ENCODE measurements around the gene ZSWIM5. TPM values are rescaled to one million over a fixed set of nuclear protein-coding genes. Genes with fewer than 3 reads are reported as not detected.

Gene ZSWIM5
- total RNA-seq, 6 donors from 2014 or later = 2.0 to 6.3 (median 3.2) TPM

DNA sequence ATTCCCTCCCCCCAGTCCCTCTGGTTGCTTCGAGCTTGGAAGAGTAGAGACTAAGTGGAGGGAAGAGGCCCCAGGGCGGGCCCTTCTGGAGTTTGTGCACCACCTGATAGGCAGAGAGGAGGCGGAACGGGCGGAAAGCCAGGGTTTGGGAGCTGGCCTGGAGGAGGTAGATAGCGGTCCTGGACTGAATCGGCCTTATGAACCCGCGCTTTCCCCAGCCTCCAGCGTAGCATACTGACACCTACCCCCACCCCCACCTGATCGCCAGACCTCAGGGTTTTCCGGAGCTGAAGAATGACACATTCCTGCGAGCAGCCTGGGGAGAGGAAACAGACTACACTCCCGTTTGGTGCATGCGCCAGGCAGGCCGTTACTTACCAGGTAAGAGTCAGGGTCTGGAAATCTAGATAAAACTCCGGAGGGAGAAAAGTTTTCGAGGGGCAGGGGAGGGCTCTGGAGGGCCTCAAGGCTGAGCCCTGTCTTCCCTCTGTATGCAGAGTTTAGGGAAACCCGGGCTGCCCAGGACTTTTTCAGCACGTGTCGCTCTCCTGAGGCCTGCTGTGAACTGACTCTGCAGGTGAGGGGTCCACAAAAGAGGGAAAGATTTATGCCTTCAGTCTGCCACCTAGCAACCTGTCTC is 193.6 kb downstream of the ZSWIM5 start:
- peak overlapping the region; percentile 45 to 100 (median 92) for H3K4me3 ChIP-seq
- WGBS, 2 donors = 2 to 7% methylated on average over 10 to 21 of the region's 21 CpGs
- peak; percentile 56 to 64 for ATAC-seq (ENCODE audit: low FRiP score in 2 of 2)
- H3K27ac ChIP-seq = peak overlapping the region; percentile 76 to 87 (median 80)
- peaks cover 12 to 36% (median 16%) of the 10 kb centered on the region in 4 donors for H3K36me3 ChIP-seq
- no peaks in the 10 kb centered on the region for H3K27me3 ChIP-seq
- H3K9me3 ChIP-seq = no peaks in the 10 kb centered on the region
- peak in 1 of 2 donors; percentile 86 for DNase-seq
- peaks cover 29 to 54% (median 29%) of the 10 kb centered on the region in 4 donors for H3K4me1 ChIP-seq
- TF ChIP-seq POLR2AphosphoS5 (IDR thresholded peaks at IDR 0.05) (no peak), EP300 (IDR thresholded peaks at IDR 0.05) (no peak), CTCF (IDR thresholded peaks at IDR 0.05) (no peak), POLR2A (IDR thresholded peaks at IDR 0.05) (no peak)

GRCh38 chr1:45011837-45012638 is 194.4 kb downstream of the ZSWIM5 start, which contains the start of gene UROD:
Gene UROD, plus strand, starts transcription at chr1:45012254. Its CDS starts 12 bp downstream, at chr1:45012266.
- TF ChIP-seq CTCF (IDR thresholded peaks at IDR 0.05) (peak in 1 of 6 experiments; percentile 21), POLR2AphosphoS5 (IDR thresholded peaks at IDR 0.05) (peak; percentile 37 to 86), POLR2A (IDR thresholded peaks at IDR 0.05) (peak in 3 of 4 donors; percentile 33 to 67 (median 54)), EP300 (IDR thresholded peaks at IDR 0.05) (no peak)
- Histone ChIP-seq H3K4me1 (peaks cover 29 to 54% (median 29%) of the 10 kb centered on the region in 4 donors), H3K27me3 (no peaks in the 10 kb centered on the region), H3K4me3 (peak within 1 kb of the TSS; percentile 88 to 100 (median 98)), H3K9me3 (no peaks in the 10 kb centered on the region), H3K36me3 (peaks cover 18 to 43% (median 23%) of the 10 kb centered on the region in 4 donors), H3K27ac (peak within 1 kb of the TSS; percentile 76 to 87 (median 80))
- WGBS, 2 donors = 0 to 1% methylated on average over 17 to 21 of the region's 21 CpGs
- DNase-seq (peak; percentile 71 to 94), ATAC-seq (ENCODE audit: low FRiP score in 2 of 2) (peak; percentile 95 to 97)

GRCh38 chr1:45010855-45011811 is 195.3 kb downstream of the ZSWIM5 start, which contains the start of gene HECTD3:
Gene HECTD3, minus strand, starts transcription at chr1:45011324. Its CDS starts 67 bp downstream, at chr1:45011257.
- peaks cover 24 to 52% (median 31%) of the 10 kb centered on the region in 4 donors for H3K36me3 ChIP-seq
- TF ChIP-seq POLR2A (IDR thresholded peaks at IDR 0.05) = peak in 2 of 4 donors; percentile 35 to 73
- peak in 1 of 6 experiments; percentile 13 for TF ChIP-seq CTCF (IDR thresholded peaks at IDR 0.05)
- TF ChIP-seq EP300 (IDR thresholded peaks at IDR 0.05) = no peak
- peak in 1 of 2 donors; percentile 78 for TF ChIP-seq POLR2AphosphoS5 (IDR thresholded peaks at IDR 0.05)
- WGBS, 2 donors = 1 to 2% methylated on average over 22 to 34 of the region's 62 CpGs
- peaks cover 29 to 54% (median 29%) of the 10 kb centered on the region in 4 donors for H3K4me1 ChIP-seq
- peak within 1 kb of the TSS; percentile 76 to 87 (median 80) for H3K27ac ChIP-seq
- DNase-seq = peak; percentile 92
- no peaks in the 10 kb centered on the region for H3K9me3 ChIP-seq
- H3K27me3 ChIP-seq = no peaks in the 10 kb centered on the region
- peak within 1 kb of the TSS; percentile 88 to 100 (median 98) for H3K4me3 ChIP-seq
- peak; percentile 90 to 94 for ATAC-seq (ENCODE audit: low FRiP score in 2 of 2)

All from upper lobe of left lung (tissue), 6 donors.